H1 (cell line): Measurements from ENCODE around the gene MAP4K4. TPM values are rescaled to one million over a fixed set of nuclear protein-coding genes. Genes with fewer than 3 reads are reported as not detected.

ENCODE experiments used
- CTCF ChIA-PET: fragments of 300-600 bp; sonication (Branson Sonifier 250); formaldehyde crosslinking; loops from one replicate; lab custom pipeline; 2021; ENCODE audit not compliant: partially characterized antibody; lab: Charles Lee
- POLR2A ChIA-PET: fragments of 300-600 bp; sonication (Branson Sonifier 250); formaldehyde crosslinking; loops from one replicate; lab custom pipeline; 2021; ENCODE audit warnings: inconsistent platforms; ENCODE audit not compliant: partially characterized antibody; lab: Charles Lee
- DNase-seq, 2 experiments: peaks; one replicate each; pipeline versions ENCODE4 v3.0.0 to v3.0.0-alpha.2; 2010 to 2022; ENCODE audit warnings: low spot score in 2 of 2, low read depth in 1 of 2, mixed read lengths in 1 of 2
- FAIRE-seq: peaks from 2 replicates; lab custom pipeline; 2011; peaks lifted over from hg19 to GRCh38; lab: Jason Lieb, UNC
- H2AFZ ChIP-seq: 2 replicates; pipeline ENCODE4 v1.8.1; 2012; ENCODE audit warnings: low read length, inconsistent platforms
- H2AK5ac ChIP-seq: 2 replicates; pipeline ENCODE4 v1.6.1; 2013; ENCODE audit warnings: low read depth, low read length
- H2BK120ac ChIP-seq: replicated peaks from 2 replicates; pipeline ENCODE3; 2013; ENCODE audit warnings: low read depth, low read length, inconsistent platforms
- H2BK12ac ChIP-seq: 2 replicates; pipeline ENCODE4 v1.6.1; 2013; ENCODE audit warnings: low read depth, low read length
- H2BK15ac ChIP-seq: 2 replicates; pipeline ENCODE4 v1.6.1; 2013; ENCODE audit warnings: low read length
- H2BK20ac ChIP-seq: 2 replicates; pipeline ENCODE4 v1.6.1; 2013; ENCODE audit warnings: low read length
- H2BK5ac ChIP-seq: 2 replicates; pipeline ENCODE4 v1.6.1; 2013; ENCODE audit warnings: low read depth, low read length
- H3K14ac ChIP-seq: 2 replicates; pipeline ENCODE4 v1.6.1; 2013; ENCODE audit warnings: inconsistent platforms; ENCODE audit not compliant: insufficient read length
- H3K18ac ChIP-seq: 2 replicates; pipeline ENCODE4 v1.6.1; 2013; ENCODE audit warnings: low read length; ENCODE audit errors: extremely low read depth
- H3K23ac ChIP-seq: 2 replicates; pipeline ENCODE4 v1.6.1; 2013; ENCODE audit warnings: inconsistent platforms; ENCODE audit not compliant: insufficient read length
- H3K23me2 ChIP-seq: 2 replicates; pipeline ENCODE4 v1.6.1; 2013; ENCODE audit warnings: low read depth, low read length
- H3K27ac ChIP-seq: 2 replicates; pipeline ENCODE4 v1.6.1; 2011; ENCODE audit warnings: low read depth, low read length, inconsistent platforms
- H3K27me3 ChIP-seq, 4 experiments: replicated peaks in 1 of 4; 1 replicate in 1 of 4; 2 replicates in 3 of 4; pipeline versions ENCODE4 v1.6.1 to v1.8.1; 2011 to 2013; ENCODE audit warnings: low read length in 3 of 4, mild to moderate bottlenecking in 3 of 4, inconsistent platforms in 2 of 4, mixed read lengths in 2 of 4, moderate library complexity in 1 of 4; ENCODE audit not compliant: control insufficient read depth in 3 of 4, insufficient read depth in 3 of 4; ENCODE audit errors: extremely low read depth in 1 of 4
- H3K36me3 ChIP-seq, 4 experiments: 2 replicates each; pipeline versions ENCODE4 v1.6.1 to v1.8.1; 2011 to 2013; ENCODE audit warnings: mild to moderate bottlenecking in 4 of 4, low read length in 3 of 4, moderate library complexity in 2 of 4, control low read depth in 1 of 4, inconsistent platforms in 1 of 4; ENCODE audit not compliant: insufficient read depth in 4 of 4, control insufficient read depth in 2 of 4
- H3K4ac ChIP-seq: replicated peaks from 2 replicates; pipeline ENCODE3; 2013; ENCODE audit warnings: low read length, low read depth, mixed read lengths, inconsistent platforms; ENCODE audit not compliant: insufficient read length
- H3K4me1 ChIP-seq, 4 experiments: replicated peaks in 1 of 4; 1 replicate in 1 of 4; 2 replicates in 3 of 4; pipeline versions ENCODE4 v1.6.1 to v1.8.1; 2011 to 2013; ENCODE audit warnings: low read length in 3 of 4, inconsistent platforms in 2 of 4, mixed read lengths in 1 of 4; ENCODE audit not compliant: insufficient read depth in 4 of 4, control insufficient read depth in 3 of 4
- H3K4me2 ChIP-seq, 2 experiments: 2 replicates each; pipeline versions ENCODE4 v1.6.1 to v1.8.1; 2011 to 2013; ENCODE audit warnings: low read depth in 2 of 2, low read length in 2 of 2, control low read depth in 1 of 2, inconsistent platforms in 1 of 2, mild to moderate bottlenecking in 1 of 2; ENCODE audit not compliant: insufficient read depth in 1 of 2
- H3K4me3 ChIP-seq, 4 experiments: fragments of 200-600, 300-600 bp in 1 of 4; sonication (generic), shearing (Covaris generic), sonication (Bioruptor Twin) in 1 of 4; 2 replicates each; pipeline versions ENCODE4 v1.5.1 to v1.8.1; 2011 to 2016; ENCODE audit warnings: low read length in 4 of 4, low read depth in 3 of 4, control low read depth in 2 of 4, inconsistent platforms in 2 of 4, mild to moderate bottlenecking in 2 of 4, mixed read lengths in 1 of 4, moderate library complexity in 1 of 4; ENCODE audit not compliant: insufficient read depth in 2 of 4; ENCODE audit errors: extremely low read depth in 1 of 4
- H3K56ac ChIP-seq: replicated peaks from 2 replicates; pipeline ENCODE3; 2013; ENCODE audit warnings: low read depth, mild to moderate bottlenecking, mixed read lengths, low read length, inconsistent platforms; ENCODE audit not compliant: insufficient read length
- H3K79me1 ChIP-seq: 2 replicates; pipeline ENCODE4 v1.6.1; 2013; ENCODE audit warnings: low read depth, low read length, control low read depth
- H3K79me2 ChIP-seq, 2 experiments: 2 replicates each; pipeline versions ENCODE4 v1.6.1 to v1.8.1; 2012 to 2013; ENCODE audit warnings: low read length in 2 of 2, mild to moderate bottlenecking in 2 of 2, inconsistent platforms in 1 of 2; ENCODE audit not compliant: insufficient read depth in 2 of 2, control insufficient read depth in 1 of 2
- H3K9ac ChIP-seq, 4 experiments: replicated peaks in 1 of 4; 1 replicate in 1 of 4; 2 replicates in 3 of 4; pipeline versions ENCODE4 v1.6.1 to v1.8.1; 2011 to 2013; ENCODE audit warnings: low read depth in 3 of 4, low read length in 3 of 4, control low read depth in 2 of 4, mild to moderate bottlenecking in 2 of 4, moderate library complexity in 2 of 4, inconsistent platforms in 1 of 4; ENCODE audit errors: extremely low read depth in 1 of 4
- H3K9me3 ChIP-seq, 2 experiments: 2 replicates each; pipeline versions ENCODE4 v1.6.1 to v1.8.1; 2012 to 2013; ENCODE audit warnings: mild to moderate bottlenecking in 2 of 2, moderate library complexity in 2 of 2, control low read depth in 1 of 2, inconsistent platforms in 1 of 2, low read depth in 1 of 2, low read length in 1 of 2, mixed read lengths in 1 of 2; ENCODE audit not compliant: insufficient read depth in 2 of 2
- H4K20me1 ChIP-seq, 2 experiments: replicated peaks in 1 of 2; 2 replicates each; pipeline versions ENCODE3 to v1.8.1; 2011 to 2013; ENCODE audit warnings: inconsistent platforms in 2 of 2, low read length in 2 of 2, mild to moderate bottlenecking in 1 of 2; ENCODE audit not compliant: insufficient read depth in 2 of 2, control insufficient read depth in 1 of 2
- H4K5ac ChIP-seq: 2 replicates; pipeline ENCODE4 v1.6.1; 2013; ENCODE audit warnings: low read length, low read depth, mixed read lengths, inconsistent platforms; ENCODE audit not compliant: insufficient read length
- H4K8ac ChIP-seq: 2 replicates; pipeline ENCODE4 v1.8.0; 2013; ENCODE audit warnings: mild to moderate bottlenecking, moderate library complexity, low read length, inconsistent platforms; ENCODE audit not compliant: insufficient read depth; ENCODE audit errors: extremely low read depth
- H4K91ac ChIP-seq: replicated peaks from 2 replicates; pipeline ENCODE3; 2013; ENCODE audit warnings: low read length, mixed read lengths, inconsistent platforms; ENCODE audit not compliant: insufficient read length
- ASH2L ChIP-seq: fragments of 200-600, 300-600 bp; sonication (generic); IDR thresholded peaks from one replicate; pipeline ENCODE4 v1.7.1; 2017; ENCODE audit warnings: low read length
- BCL11A ChIP-seq, 2 experiments: IDR thresholded peaks; one replicate each; pipeline ENCODE4 v1.6.1; 2011; ENCODE audit warnings: low read depth in 2 of 2, low read length in 2 of 2, mild to moderate bottlenecking in 2 of 2
- BRCA1 ChIP-seq: IDR thresholded peaks from 2 replicates; pipeline ENCODE4 v1.6.1; 2012; ENCODE audit warnings: low read depth, low read length, improper control_type of control experiment
- CBX8 ChIP-seq: fragments of 300-800, 300-1000 bp; sonication (generic); IDR thresholded peaks from 2 replicates; pipeline ENCODE4 v1.7.1; 2016; ENCODE audit warnings: low read depth, low read length, borderline replicate concordance
- CHD2 ChIP-seq: IDR thresholded peaks from 2 replicates; pipeline ENCODE4 v1.6.1; 2012; ENCODE audit warnings: low read length, improper control_type of control experiment
- CREB1 ChIP-seq: IDR thresholded peaks from 2 replicates; pipeline ENCODE4 v1.6.1; 2012; ENCODE audit warnings: inconsistent platforms
- EP300 ChIP-seq, 2 experiments: IDR thresholded peaks; 1 replicate in 1 of 2; 2 replicates in 1 of 2; pipeline ENCODE4 v1.6.1; 2011 to 2012; ENCODE audit warnings: low read depth in 2 of 2, low read length in 2 of 2, mild to moderate bottlenecking in 2 of 2, borderline replicate concordance in 1 of 2, inconsistent platforms in 1 of 2, moderate library complexity in 1 of 2
- GTF2F1 ChIP-seq: IDR thresholded peaks from 2 replicates; pipeline ENCODE4 v1.6.1; 2012; ENCODE audit warnings: low read depth, low read length, improper control_type of control experiment, borderline replicate concordance
- JUN ChIP-seq: IDR thresholded peaks from 2 replicates; pipeline ENCODE4 v1.6.1; 2011; ENCODE audit warnings: low read depth, mild to moderate bottlenecking, improper control_type of control experiment, low read length
- POLR2A ChIP-seq, 2 experiments: IDR thresholded peaks; 1 replicate in 1 of 2; 2 replicates in 1 of 2; pipeline ENCODE4 v1.6.1; 2011; ENCODE audit warnings: low read depth in 2 of 2, low read length in 2 of 2, mild to moderate bottlenecking in 2 of 2; ENCODE audit errors: control extremely low read depth in 1 of 2
- RNF2 ChIP-seq: fragments of 200-900, 300-1000 bp; sonication (generic); IDR thresholded peaks from 2 replicates; pipeline ENCODE4 v1.7.1; 2016; ENCODE audit warnings: borderline replicate concordance, low read depth, mild to moderate bottlenecking, antibody characterized with exemption, low read length; ENCODE audit not compliant: poor library complexity, severe bottlenecking; ENCODE audit errors: missing control alignments
- SIRT6 ChIP-seq: IDR thresholded peaks from one replicate; pipeline ENCODE4 v1.7.1; 2012; ENCODE audit warnings: low read length, inconsistent platforms
- SIX5 ChIP-seq: IDR thresholded peaks from 2 replicates; pipeline ENCODE4 v1.6.1; 2011; ENCODE audit warnings: mild to moderate bottlenecking, low read depth, low read length
- SP4 ChIP-seq: IDR thresholded peaks from 2 replicates; pipeline ENCODE4 v1.6.1; 2012; ENCODE audit warnings: low read length, inconsistent platforms
- SRF ChIP-seq: IDR thresholded peaks from 2 replicates; pipeline ENCODE4 v1.6.1; 2011; ENCODE audit warnings: mild to moderate bottlenecking, low read depth, low read length, moderate library complexity
- SUZ12 ChIP-seq: fragments of 200-600 bp; sonication (generic); IDR thresholded peaks from 2 replicates; pipeline ENCODE4 v1.6.1; 2012; ENCODE audit warnings: mild to moderate bottlenecking, inconsistent platforms, low read length, moderate library complexity, mixed read lengths
- WGBS, 2 experiments: shearing (Covaris generic) in 1 of 2; methylation state at CpG; one replicate each; pipeline versions ENCODE4 v1.1.6 to v1.1.7; 2013 to 2015; ENCODE audit warnings: low lambda C conversion rate in 2 of 2, mixed read lengths in 2 of 2, inconsistent platforms in 1 of 2, low coverage in 1 of 2, missing lambda C conversion rate in 1 of 2; ENCODE audit not compliant: insufficient replicate concordance in 2 of 2, insufficient coverage in 1 of 2, insufficient read length in 1 of 2; ENCODE audit errors: extremely low coverage in 1 of 2, missing lambda C conversion rate in 1 of 2; 5-methylcytosine and 5-hydroxymethylcytosine counted together
- polyA plus RNA-seq, 7 experiments: library from polyadenylated mRNA; depleted of rRNA in 3 of 7; stranded (reverse) in 5 of 7; unstranded in 2 of 7; fragments of >200 nt in 5 of 7; fragments of 200-250 nt in 2 of 7; gene quantifications; 1 replicate in 5 of 7; 2 replicates in 1 of 7; 4 replicates in 1 of 7; pipeline versions ENCODE4 v1.2.1 to v1.2.3, GENCODE V29; 2011 to 2013; ENCODE audit warnings: missing spikeins in 2 of 7, mixed read lengths in 2 of 7
- total RNA-seq: library from RNA; stranded (reverse); fragmentation: NEBNext Ultra II Directional; extraction: Animal tissue kit (Norgen Biotek cat#: 25700); gene quantifications from 2 replicates; pipeline ENCODE4 v1.2.1, GENCODE V29; 2021

The MAP4K4 gene
- total and polyA plus RNA-seq, 2 of the 8 experiments (the other 6 are each of a cell fraction or from before 2014, with no cell fraction given) = 53.2 to 138 TPM

- Histone ChIP-seq H3K27ac (no peak overlapping the region), H4K8ac (peak overlapping the region; percentile 68; the same call in 1 of the 2 replicates), H2AK5ac (no peak overlapping the region), H3K56ac (no peak overlapping the region), H2BK20ac (no peak overlapping the region), H3K23ac (no peak overlapping the region), H3K79me2 (no peaks in the 10 kb centered on the region), H4K5ac (no peak overlapping the region), H2BK120ac (no peak overlapping the region), H2BK12ac (no peak overlapping the region), H3K4me2 (no peak overlapping the region), H3K23me2 (no peaks in the 10 kb centered on the region; the same call in 1 of the 2 replicates), H3K4me3 (no peak overlapping the region), H2BK5ac (no peak overlapping the region), H2BK15ac (no peak overlapping the region), H3K4ac (no peak overlapping the region), H3K4me1 (no peaks in the 10 kb centered on the region; a peak in 1 of 7 replicates), H3K9ac (no peak overlapping the region), H3K18ac (no peak overlapping the region), H3K79me1 (no peaks in the 10 kb centered on the region), H4K91ac (no peak overlapping the region), H3K14ac (no peak overlapping the region), H4K20me1 (peaks cover 1 to 5% of the 10 kb centered on the region in 2 experiments), H3K27me3 (no peaks in the 10 kb centered on the region), H2AFZ (no peak overlapping the region), H3K36me3 (peaks cover 23 to 77% (median 67%) of the 10 kb centered on the region in 4 experiments), H3K9me3 (no peaks in the 10 kb centered on the region)
- ChIA-PET CTCF (interaction anchor here (0.7 to 1.1 kb wide), 3 partner anchors 9 to 73 kb away, joined by 3 read pairs; no protein-coding TSS in a partner anchor), POLR2A (no interaction called here)
- no peak for DNase-seq
- WGBS, 2 experiments = 98% methylated on average over 5 of the region's 5 CpGs; no CpG with 5 or more reads in 1 of the 2 experiments
- no peak for FAIRE-seq
- TF ChIP-seq EP300 (IDR thresholded peaks at IDR 0.05; ENCODE audit: borderline replicate concordance in 1 of 2, low read depth in 2 of 2, low read length in 2 of 2) (no peak), ASH2L (no peak), SIRT6 (no peak), BRCA1 (no peak), GTF2F1 (no peak), SP4 (no peak), SRF (no peak), SIX5 (no peak), CHD2 (no peak), CREB1 (no peak), JUN (no peak), POLR2A (IDR thresholded peaks at IDR 0.05; ENCODE audit: control extremely low read depth in 1 of 2, low read depth in 2 of 2, low read length in 2 of 2) (no peak), CBX8 (no peak), BCL11A (IDR thresholded peaks at IDR 0.05; ENCODE audit: low read depth in 2 of 2, low read length in 2 of 2) (no peak), RNF2 (no peak), SUZ12 (no peak)
Measured at GRCh38 chr2:101868525-101868924, 171.0 kb downstream of the MAP4K4 start.
